ENCODE data around the gene ANTXR1.

ANTXR1 gene

DNA sequence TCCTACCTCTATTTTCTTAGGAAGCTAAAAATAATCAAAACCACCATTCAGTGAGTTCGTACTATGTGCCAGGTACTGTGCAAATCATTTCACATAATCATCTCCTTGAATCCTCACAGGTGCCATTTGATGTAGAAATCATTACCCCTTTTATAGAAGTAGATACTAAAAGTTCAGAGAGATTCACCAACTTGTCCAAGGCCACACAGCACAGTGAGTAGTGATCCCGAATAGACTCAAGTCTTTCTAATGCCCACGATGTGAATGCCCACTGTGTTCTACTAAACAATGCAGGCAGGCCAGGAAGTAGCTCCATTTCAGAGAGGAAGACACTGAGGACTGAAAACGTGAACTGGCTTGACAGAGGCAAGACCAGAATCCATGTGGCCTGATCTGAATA lies 68.8 kb downstream of the ANTXR1 start:
- H3K36me3 Mint-ChIP-seq: no peaks in the 10 kb centered on the region
- H3K4me1 Mint-ChIP-seq: no peaks in the 10 kb centered on the region
- no peak for DNase-seq
- H3K27ac Mint-ChIP-seq: no peak overlapping the region
- peaks cover 29% of the 10 kb centered on the region for H3K27me3 Mint-ChIP-seq
- H3K4me3 Mint-ChIP-seq: no peak overlapping the region
- no peaks in the 10 kb centered on the region for H3K9me3 Mint-ChIP-seq
- CTCF ChIA-PET: no interaction called here

DNA sequence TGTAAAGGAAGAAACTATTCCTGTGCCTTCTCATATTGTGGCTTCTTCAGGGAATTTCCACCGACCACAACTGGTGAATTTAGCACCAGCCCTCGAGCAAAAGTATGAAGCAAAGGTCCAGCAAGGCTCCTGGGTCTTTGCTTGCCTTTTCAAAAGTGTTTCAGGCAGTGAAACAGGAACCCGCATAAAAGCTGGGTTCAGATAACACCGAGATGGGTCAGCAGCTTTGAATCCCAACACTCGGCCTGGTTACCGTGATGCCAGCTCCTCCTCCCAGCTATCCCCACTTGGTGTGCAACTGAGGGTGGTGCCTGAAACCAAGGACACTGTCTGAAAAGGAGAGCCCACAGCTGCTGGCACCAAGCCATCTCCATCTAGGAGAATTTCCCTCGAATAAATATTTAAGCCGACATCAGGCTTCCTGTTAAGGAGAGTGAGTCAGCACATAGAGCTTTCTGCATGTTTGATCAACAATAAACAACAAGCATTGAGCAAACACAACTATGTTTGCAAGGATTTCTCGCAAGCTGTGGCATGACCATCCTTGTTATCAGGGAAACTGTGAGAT lies 69.5 kb downstream of the ANTXR1 start:
- Mint-ChIP-seq H3K27ac (no peak overlapping the region), H3K27me3 (peaks cover 31% of the 10 kb centered on the region), H3K4me1 (no peaks in the 10 kb centered on the region), H3K4me3 (no peak overlapping the region), H3K36me3 (no peaks in the 10 kb centered on the region), H3K9me3 (no peaks in the 10 kb centered on the region)
- CTCF ChIA-PET: no interaction called here
- no peak for DNase-seq

DNA sequence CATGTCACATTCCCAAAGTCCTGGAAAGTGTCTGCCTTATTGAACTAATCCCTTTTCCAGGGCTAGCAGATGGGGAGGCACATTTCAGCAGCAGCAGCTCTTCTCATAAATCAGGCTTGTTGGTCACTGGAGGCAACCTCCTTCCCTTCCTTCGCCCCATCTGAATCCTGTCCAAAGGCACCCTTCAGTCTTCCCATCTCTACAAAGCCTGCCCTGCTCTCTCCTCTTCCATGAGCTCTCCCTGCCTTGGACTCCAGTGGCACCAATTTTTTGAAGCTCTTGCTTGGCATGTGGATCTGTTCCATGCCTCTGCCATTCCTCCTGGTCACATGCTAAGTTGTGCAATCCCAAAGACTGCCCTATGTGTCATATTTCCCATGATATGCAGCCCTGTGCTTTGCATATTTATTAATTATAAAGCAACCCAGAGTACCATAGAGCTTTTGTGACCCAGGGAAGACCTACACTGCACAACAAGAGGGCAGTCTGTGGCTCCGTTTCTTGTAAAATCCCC lies 70.3 kb downstream of the ANTXR1 start:
- Mint-ChIP-seq H3K9me3 (no peaks in the 10 kb centered on the region), H3K4me1 (no peaks in the 10 kb centered on the region), H3K27me3 (peaks cover 31% of the 10 kb centered on the region), H3K36me3 (no peaks in the 10 kb centered on the region), H3K27ac (no peak overlapping the region), H3K4me3 (no peak overlapping the region)
- CTCF ChIA-PET: no interaction called here
- DNase-seq: no peak

DNA sequence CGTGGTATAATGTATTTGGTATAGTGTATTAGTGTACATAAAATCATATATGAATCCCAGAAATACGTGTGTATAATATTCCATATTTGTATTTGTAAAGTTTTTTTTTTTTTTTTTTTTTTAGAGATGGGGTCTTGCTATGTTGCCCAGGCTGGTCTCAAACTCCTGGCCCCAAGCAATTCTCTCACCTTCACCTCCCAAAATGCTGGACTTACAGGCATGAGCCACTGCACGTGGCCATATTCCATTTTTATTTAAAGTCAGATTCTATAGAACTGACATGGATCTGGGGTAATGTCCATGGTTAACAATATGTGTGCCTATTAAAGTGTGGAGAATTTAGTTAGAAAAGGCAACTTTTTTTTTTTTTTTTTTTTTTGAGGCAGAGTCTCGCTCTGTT lies 71.5 kb downstream of the ANTXR1 start:
- H3K27me3 Mint-ChIP-seq: peaks cover 33% of the 10 kb centered on the region
- H3K4me3 Mint-ChIP-seq: no peak overlapping the region
- no peaks in the 10 kb centered on the region for H3K4me1 Mint-ChIP-seq
- H3K27ac Mint-ChIP-seq: no peak overlapping the region
- no peaks in the 10 kb centered on the region for H3K36me3 Mint-ChIP-seq
- DNase-seq: no peak
- CTCF ChIA-PET: interaction anchor here (0.6 kb wide), 1 partner anchor 147 kb away, joined by 4 read pairs; no protein-coding TSS in a partner anchor
- no peaks in the 10 kb centered on the region for H3K9me3 Mint-ChIP-seq

DNA sequence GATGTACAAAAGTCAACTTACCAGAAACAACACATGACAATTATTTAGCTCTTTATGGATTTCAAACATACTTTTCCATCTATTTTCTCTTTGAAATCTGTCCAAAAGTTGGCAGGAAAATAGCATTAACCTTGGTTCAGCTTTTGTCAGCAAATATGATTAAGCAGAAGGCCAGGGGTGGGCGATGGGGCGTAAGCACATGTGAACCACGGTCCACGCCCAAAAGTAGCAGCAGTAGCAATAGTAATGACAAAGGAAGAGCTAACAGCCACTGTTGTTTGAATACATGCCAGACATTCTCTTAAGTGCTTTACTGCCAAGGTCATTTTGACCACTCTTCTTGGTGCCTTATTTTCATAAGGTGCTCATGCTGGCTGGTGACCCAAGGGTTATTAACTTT lies 73.5 kb downstream of the ANTXR1 start:
- Mint-ChIP-seq H3K9me3 (no peaks in the 10 kb centered on the region), H3K36me3 (no peaks in the 10 kb centered on the region), H3K27me3 (peaks cover 33% of the 10 kb centered on the region), H3K27ac (no peak overlapping the region), H3K4me1 (no peaks in the 10 kb centered on the region), H3K4me3 (no peak overlapping the region)
- no peak for DNase-seq
- CTCF ChIA-PET: no interaction called here

DNA sequence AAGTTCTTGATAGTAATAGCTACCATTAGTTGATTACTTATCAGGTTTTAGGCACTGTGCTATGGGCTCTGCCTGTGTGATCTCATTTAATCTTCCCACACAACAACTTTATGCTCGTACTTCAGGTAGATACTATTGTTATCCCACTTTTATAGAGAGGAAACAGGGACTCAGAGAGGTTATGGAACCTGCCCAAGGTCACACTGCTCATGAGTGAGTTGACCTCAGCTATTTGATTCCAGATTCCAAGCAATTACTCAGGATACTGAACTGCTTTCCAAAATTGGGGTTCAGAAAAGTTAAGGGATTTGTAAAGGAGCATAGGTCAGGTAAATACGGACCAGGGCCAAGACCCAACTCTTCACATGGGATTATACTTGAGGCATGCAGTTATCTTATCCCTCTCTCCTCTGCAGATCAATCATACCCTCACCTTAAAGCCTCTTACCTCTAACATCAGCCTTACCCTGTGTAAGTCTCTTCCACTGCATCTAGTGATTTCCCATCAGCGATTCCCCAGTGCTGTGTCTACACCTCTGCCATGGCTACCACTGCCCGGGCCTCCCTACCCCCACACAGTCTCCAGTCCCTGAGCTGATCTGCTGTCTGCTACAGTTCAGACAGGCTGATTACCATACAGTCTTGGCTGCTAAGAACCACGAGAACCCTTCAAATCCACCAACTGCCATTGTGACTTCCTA lies 74.4 kb downstream of the ANTXR1 start:
- no peak for DNase-seq
- H3K27ac Mint-ChIP-seq: no peak overlapping the region
- no peaks in the 10 kb centered on the region for H3K9me3 Mint-ChIP-seq
- CTCF ChIA-PET: no interaction called here
- no peaks in the 10 kb centered on the region for H3K4me1 Mint-ChIP-seq
- no peak overlapping the region for H3K4me3 Mint-ChIP-seq
- no peaks in the 10 kb centered on the region for H3K36me3 Mint-ChIP-seq
- peaks cover 24% of the 10 kb centered on the region for H3K27me3 Mint-ChIP-seq

DNA sequence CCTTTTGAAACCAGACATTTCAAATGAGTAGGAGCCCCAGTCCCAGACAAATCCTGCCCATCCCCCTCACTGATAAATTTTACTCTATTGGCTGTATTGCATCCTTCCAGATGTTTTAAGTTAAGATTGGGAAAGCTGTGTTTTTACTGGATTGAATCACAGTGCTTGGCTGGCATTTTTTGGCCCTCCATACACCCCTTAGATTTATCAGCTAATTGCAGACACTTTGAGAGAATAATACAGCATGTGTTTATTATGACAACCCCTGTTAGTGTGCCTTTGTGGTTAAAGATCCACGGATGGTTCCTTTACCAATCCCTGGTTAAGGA lies 74.9 kb downstream of the ANTXR1 start:
- Mint-ChIP-seq H3K27ac (no peak overlapping the region), H3K9me3 (no peaks in the 10 kb centered on the region), H3K4me1 (no peaks in the 10 kb centered on the region), H3K36me3 (no peaks in the 10 kb centered on the region), H3K4me3 (no peak overlapping the region), H3K27me3 (peaks cover 25% of the 10 kb centered on the region)
- CTCF ChIA-PET: no interaction called here
- DNase-seq: no peak

DNA sequence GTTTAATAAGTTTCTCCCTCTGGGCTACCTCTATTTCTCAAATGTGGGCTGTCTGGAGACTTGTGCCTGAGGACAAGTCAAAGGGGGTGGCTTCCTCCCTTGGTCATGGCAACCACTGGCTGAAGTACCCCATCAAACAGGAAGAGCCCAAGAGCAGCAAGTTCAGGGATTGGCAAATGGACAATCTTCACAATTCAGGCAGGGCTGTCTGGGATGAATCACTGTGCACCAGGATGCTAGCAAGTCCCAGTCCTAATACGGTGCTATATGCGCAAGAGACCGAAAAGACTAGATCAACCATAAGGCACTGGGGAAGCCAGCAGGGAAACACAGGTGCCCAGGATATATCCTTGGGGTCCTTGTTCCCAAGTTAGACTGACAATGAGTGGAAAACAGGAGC lies 75.5 kb downstream of the ANTXR1 start:
- H3K27ac Mint-ChIP-seq: no peak overlapping the region
- CTCF ChIA-PET: no interaction called here

DNA sequence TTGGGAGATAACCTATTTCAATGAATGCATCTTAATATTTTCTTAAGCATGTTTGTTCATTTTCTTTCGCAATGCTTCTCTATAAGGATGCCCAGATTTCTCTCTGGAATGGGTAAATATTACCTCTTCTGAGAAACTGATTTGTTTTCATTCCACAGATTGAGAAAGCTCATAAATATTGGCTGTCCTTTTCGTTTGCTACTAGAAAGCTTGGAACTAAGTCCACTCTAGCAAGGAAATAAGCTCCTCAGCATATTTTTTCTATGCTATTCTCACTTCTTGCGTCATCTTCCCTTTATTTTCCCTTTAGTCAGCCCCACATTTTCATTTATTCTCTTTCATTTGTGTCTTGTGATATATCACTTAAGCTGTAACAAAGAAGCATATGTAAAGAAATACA lies 76.3 kb downstream of the ANTXR1 start:
- H3K27me3 Mint-ChIP-seq: peaks cover 16% of the 10 kb centered on the region
- no peak for DNase-seq
- no peaks in the 10 kb centered on the region for H3K9me3 Mint-ChIP-seq
- CTCF ChIA-PET: no interaction called here
- H3K36me3 Mint-ChIP-seq: no peaks in the 10 kb centered on the region
- no peak overlapping the region for H3K4me3 Mint-ChIP-seq
- H3K4me1 Mint-ChIP-seq: no peaks in the 10 kb centered on the region
- no peak overlapping the region for H3K27ac Mint-ChIP-seq

More for the DNA sequence above, 75.5 kb downstream of the ANTXR1 start:
- H3K36me3 Mint-ChIP-seq: no peaks in the 10 kb centered on the region
- H3K9me3 Mint-ChIP-seq: no peaks in the 10 kb centered on the region
- no peak for DNase-seq
- no peak overlapping the region for H3K4me3 Mint-ChIP-seq
- H3K4me1 Mint-ChIP-seq: no peaks in the 10 kb centered on the region
- peaks cover 20% of the 10 kb centered on the region for H3K27me3 Mint-ChIP-seq

DNA sequence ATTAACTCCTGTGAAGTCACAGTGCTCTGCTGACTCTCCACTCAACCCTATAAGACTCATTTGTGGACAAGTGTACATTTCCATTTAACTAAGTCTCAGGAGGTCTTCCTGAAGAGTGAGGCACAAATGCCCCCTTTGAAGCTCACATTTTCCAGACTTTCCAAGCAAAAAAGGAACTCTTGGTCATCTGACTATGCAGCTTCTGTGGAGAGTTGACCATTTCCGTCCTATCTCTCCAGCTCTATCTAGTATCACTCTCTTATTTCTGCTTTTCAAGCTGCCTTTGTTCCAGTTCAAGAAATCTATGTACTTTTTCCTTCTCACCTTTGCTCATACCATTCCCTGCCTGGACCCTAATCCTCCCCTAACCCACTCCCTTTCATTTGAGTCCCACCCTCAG lies 77.0 kb downstream of the ANTXR1 start:
- DNase-seq: no peak
- Mint-ChIP-seq H3K36me3 (no peaks in the 10 kb centered on the region), H3K27me3 (peaks cover 16% of the 10 kb centered on the region), H3K4me1 (no peaks in the 10 kb centered on the region), H3K27ac (no peak overlapping the region), H3K9me3 (no peaks in the 10 kb centered on the region), H3K4me3 (no peak overlapping the region)
- CTCF ChIA-PET: no interaction called here

DNA sequence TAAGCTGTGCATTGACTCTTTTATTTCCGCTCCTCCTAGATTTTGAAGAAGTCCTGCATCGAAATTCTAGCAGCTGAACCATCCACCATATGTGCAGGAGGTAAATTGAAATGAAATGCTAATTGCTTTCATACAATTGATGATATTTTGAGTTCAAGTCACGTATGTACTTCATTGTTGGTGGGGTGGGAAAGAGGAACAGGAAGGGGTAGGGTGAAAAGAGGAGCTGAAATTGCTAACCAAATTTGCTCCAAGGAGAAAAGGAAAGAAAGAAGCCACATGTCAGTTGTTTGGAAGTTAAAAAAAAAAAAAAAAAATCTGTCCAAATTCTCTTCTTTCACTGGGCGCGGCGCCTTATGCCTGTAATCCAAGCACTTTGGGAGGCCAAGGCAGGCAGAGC lies 77.8 kb downstream of the ANTXR1 start:
- DNase-seq: no peak
- CTCF ChIA-PET: no interaction called here
- H3K9me3 Mint-ChIP-seq: no peaks in the 10 kb centered on the region
- no peak overlapping the region for H3K4me3 Mint-ChIP-seq
- no peak overlapping the region for H3K27ac Mint-ChIP-seq
- no peaks in the 10 kb centered on the region for H3K4me1 Mint-ChIP-seq
- peaks cover 16% of the 10 kb centered on the region for H3K27me3 Mint-ChIP-seq
- H3K36me3 Mint-ChIP-seq: no peaks in the 10 kb centered on the region

DNA sequence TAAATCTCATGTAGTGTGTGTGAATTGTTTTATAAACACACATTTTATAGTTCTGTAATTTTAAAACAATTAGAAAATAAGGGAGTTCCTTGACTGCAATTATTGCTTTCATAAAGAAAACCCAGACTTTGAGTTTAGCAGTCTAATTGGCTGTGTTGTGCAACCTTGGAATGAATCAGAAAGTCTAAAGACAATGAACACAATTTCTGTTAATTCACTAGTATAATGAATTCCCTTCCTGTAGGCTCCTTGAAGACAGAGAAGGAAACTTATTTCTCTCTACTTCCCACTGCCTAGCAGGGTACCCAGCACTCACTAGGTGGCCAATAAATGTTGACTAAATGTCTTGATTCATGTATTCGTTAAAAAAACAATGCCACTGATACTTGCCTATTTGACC lies 79.9 kb downstream of the ANTXR1 start:
- Mint-ChIP-seq H3K36me3 (no peaks in the 10 kb centered on the region), H3K9me3 (no peaks in the 10 kb centered on the region), H3K27me3 (peaks cover 12% of the 10 kb centered on the region), H3K27ac (no peak overlapping the region), H3K4me1 (no peaks in the 10 kb centered on the region), H3K4me3 (no peak overlapping the region)
- CTCF ChIA-PET: no interaction called here
- DNase-seq: no peak

DNA sequence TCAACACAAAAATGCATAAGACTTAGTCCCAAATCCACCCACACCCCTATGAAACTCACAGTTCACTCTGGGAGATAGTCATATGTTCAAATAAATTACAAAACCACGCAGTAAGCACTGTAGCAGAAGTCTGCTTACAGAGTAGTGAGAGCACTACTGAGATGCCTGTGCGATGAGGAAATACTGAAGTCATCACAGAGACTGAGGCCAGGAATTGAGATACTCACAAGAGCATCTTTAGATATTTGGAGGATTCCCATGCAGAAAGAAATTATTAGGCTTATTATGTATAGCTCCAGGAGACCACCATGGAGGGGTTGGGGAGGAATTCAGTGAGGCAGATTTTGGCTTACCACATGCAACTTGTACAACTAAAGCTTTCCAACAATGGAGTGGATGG lies 82.3 kb downstream of the ANTXR1 start:
- Mint-ChIP-seq H3K4me3 (no peak overlapping the region), H3K9me3 (no peaks in the 10 kb centered on the region), H3K4me1 (no peaks in the 10 kb centered on the region), H3K27ac (no peak overlapping the region), H3K27me3 (peaks cover 5% of the 10 kb centered on the region), H3K36me3 (no peaks in the 10 kb centered on the region)
- DNase-seq: no peak
- CTCF ChIA-PET: no interaction called here

DNA sequence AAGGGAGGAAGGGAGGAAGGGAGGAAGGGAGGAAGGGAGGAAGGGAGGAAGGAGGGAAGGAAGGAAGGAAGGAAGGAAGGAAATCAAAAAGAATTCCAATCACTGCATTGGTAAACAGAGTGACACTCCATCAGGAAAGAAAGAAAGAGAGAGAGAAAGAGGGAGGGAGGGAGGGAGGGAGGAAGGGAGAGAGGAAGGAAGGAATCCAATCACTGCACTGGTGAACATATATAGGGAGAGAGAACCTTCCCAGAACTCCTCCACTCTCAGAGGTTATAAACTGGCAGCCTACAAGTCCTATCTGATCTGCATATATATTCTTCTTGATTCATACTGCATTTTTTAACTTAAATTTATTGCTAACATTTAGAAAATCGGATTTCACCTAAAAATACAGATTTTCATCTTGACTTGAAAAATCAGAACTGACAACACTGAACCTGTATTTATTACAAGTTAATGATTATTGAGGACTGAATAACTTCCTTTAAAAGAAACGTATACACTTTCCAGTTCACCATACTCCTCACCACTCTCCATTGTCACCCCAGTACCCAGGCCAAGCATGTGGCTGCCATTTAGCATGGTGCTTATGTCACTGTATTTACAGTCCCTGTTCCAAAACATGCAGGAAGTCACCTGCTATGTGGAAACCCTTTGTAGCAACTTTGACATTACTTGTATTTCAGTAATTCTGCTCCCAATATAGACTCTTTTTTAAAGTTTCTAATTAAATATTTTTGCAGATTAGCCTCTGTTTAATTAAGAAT lies 83.5 kb downstream of the ANTXR1 start:
- H3K9me3 Mint-ChIP-seq: no peaks in the 10 kb centered on the region
- H3K4me3 Mint-ChIP-seq: no peak overlapping the region
- no peaks in the 10 kb centered on the region for H3K36me3 Mint-ChIP-seq
- H3K4me1 Mint-ChIP-seq: no peaks in the 10 kb centered on the region
- CTCF ChIA-PET: interaction anchor here (0.6 kb wide), 1 partner anchor 263 kb away, joined by 3 read pairs; no protein-coding TSS in a partner anchor
- H3K27ac Mint-ChIP-seq: no peak overlapping the region
- peaks cover 4% of the 10 kb centered on the region for H3K27me3 Mint-ChIP-seq
- DNase-seq: no peak

DNA sequence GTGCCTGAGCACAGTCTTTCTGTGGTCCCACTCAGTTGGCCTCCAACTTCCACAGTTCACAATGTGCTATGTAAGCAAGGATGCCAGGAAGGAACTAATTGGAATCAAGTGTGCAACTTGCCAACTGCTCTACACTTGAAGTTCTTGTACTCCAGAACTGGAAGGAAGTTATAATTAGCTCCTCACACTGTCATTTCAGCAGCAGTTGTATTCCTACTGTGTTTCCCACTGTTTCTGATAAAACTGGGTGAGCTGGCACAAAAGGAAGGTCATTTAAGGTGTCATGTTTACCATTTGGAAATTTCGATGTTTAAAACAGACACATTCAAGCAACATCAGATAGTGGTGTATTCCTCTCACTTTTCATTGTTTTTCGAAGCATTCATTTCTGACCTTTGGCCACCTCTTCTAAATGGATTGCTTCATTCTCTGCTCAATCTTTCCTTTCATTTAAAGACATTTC lies 84.2 kb downstream of the ANTXR1 start:
- Mint-ChIP-seq H3K4me3 (no peak overlapping the region), H3K9me3 (no peaks in the 10 kb centered on the region), H3K27ac (no peak overlapping the region), H3K36me3 (no peaks in the 10 kb centered on the region), H3K4me1 (no peaks in the 10 kb centered on the region), H3K27me3 (peaks cover 4% of the 10 kb centered on the region)
- CTCF ChIA-PET: interaction anchor here (0.6 kb wide), 1 partner anchor 262 kb away, joined by 3 read pairs; no protein-coding TSS in a partner anchor
- no peak for DNase-seq
